Measurements from ENCODE around the gene BTK. TPM values are rescaled to one million over a fixed set of nuclear protein-coding genes. Genes with fewer than 3 reads are reported as not detected.
A peak's percentile ranks its signal among the peaks of the same experiment; 100 is the strongest.

Gene BTK
- total and polyA plus RNA-seq, 9 of the 15 experiments (the other 6 are each of a cell fraction or from before 2014, with no cell fraction given), result 14.9 to 93.4 (median 65.2) TPM

DNA sequence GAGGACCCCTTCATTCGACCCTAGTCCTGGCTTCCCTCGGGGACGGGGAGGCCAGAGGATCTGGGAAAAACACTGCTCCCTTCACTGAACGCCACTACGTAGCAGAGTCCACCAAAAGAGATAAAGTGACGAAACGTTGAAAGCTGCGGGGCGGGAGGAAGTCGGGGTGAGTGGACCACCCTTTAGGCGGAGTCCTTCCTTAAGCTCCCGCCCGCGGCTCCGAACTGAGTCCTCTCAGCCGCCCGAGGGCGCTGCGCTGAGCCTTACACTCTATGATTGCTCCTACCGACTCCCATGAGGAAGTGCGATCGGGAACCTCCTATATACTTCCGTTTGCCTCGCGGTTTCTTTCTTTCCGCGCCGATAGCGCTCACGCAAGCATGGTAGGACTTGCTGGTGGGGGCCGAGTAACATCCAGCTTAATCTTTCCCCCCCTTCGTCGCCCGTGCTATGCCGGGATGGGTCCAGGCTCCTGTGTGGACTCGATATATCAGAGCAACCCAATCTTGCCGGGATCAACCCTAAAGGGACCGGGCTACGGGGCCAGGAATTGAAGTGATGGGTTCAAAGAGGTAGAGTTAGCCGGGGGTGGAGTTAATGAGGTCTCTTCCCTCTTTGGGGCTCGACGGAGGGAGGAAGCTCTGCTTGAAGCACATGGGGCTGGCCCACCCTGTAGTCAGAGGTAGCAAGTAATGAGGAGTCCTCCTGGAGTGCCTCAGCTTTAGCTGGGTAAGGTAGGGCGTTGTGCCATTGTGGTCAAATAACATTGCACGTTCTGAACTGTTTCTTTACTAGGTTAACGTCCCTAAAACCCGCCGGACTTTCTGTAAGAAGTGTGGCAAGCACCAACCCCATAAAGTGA, 4.9 kb upstream of the BTK start, which contains the start of gene RPL36A (continued):
- TF ChIP-seq, protein P1, sequence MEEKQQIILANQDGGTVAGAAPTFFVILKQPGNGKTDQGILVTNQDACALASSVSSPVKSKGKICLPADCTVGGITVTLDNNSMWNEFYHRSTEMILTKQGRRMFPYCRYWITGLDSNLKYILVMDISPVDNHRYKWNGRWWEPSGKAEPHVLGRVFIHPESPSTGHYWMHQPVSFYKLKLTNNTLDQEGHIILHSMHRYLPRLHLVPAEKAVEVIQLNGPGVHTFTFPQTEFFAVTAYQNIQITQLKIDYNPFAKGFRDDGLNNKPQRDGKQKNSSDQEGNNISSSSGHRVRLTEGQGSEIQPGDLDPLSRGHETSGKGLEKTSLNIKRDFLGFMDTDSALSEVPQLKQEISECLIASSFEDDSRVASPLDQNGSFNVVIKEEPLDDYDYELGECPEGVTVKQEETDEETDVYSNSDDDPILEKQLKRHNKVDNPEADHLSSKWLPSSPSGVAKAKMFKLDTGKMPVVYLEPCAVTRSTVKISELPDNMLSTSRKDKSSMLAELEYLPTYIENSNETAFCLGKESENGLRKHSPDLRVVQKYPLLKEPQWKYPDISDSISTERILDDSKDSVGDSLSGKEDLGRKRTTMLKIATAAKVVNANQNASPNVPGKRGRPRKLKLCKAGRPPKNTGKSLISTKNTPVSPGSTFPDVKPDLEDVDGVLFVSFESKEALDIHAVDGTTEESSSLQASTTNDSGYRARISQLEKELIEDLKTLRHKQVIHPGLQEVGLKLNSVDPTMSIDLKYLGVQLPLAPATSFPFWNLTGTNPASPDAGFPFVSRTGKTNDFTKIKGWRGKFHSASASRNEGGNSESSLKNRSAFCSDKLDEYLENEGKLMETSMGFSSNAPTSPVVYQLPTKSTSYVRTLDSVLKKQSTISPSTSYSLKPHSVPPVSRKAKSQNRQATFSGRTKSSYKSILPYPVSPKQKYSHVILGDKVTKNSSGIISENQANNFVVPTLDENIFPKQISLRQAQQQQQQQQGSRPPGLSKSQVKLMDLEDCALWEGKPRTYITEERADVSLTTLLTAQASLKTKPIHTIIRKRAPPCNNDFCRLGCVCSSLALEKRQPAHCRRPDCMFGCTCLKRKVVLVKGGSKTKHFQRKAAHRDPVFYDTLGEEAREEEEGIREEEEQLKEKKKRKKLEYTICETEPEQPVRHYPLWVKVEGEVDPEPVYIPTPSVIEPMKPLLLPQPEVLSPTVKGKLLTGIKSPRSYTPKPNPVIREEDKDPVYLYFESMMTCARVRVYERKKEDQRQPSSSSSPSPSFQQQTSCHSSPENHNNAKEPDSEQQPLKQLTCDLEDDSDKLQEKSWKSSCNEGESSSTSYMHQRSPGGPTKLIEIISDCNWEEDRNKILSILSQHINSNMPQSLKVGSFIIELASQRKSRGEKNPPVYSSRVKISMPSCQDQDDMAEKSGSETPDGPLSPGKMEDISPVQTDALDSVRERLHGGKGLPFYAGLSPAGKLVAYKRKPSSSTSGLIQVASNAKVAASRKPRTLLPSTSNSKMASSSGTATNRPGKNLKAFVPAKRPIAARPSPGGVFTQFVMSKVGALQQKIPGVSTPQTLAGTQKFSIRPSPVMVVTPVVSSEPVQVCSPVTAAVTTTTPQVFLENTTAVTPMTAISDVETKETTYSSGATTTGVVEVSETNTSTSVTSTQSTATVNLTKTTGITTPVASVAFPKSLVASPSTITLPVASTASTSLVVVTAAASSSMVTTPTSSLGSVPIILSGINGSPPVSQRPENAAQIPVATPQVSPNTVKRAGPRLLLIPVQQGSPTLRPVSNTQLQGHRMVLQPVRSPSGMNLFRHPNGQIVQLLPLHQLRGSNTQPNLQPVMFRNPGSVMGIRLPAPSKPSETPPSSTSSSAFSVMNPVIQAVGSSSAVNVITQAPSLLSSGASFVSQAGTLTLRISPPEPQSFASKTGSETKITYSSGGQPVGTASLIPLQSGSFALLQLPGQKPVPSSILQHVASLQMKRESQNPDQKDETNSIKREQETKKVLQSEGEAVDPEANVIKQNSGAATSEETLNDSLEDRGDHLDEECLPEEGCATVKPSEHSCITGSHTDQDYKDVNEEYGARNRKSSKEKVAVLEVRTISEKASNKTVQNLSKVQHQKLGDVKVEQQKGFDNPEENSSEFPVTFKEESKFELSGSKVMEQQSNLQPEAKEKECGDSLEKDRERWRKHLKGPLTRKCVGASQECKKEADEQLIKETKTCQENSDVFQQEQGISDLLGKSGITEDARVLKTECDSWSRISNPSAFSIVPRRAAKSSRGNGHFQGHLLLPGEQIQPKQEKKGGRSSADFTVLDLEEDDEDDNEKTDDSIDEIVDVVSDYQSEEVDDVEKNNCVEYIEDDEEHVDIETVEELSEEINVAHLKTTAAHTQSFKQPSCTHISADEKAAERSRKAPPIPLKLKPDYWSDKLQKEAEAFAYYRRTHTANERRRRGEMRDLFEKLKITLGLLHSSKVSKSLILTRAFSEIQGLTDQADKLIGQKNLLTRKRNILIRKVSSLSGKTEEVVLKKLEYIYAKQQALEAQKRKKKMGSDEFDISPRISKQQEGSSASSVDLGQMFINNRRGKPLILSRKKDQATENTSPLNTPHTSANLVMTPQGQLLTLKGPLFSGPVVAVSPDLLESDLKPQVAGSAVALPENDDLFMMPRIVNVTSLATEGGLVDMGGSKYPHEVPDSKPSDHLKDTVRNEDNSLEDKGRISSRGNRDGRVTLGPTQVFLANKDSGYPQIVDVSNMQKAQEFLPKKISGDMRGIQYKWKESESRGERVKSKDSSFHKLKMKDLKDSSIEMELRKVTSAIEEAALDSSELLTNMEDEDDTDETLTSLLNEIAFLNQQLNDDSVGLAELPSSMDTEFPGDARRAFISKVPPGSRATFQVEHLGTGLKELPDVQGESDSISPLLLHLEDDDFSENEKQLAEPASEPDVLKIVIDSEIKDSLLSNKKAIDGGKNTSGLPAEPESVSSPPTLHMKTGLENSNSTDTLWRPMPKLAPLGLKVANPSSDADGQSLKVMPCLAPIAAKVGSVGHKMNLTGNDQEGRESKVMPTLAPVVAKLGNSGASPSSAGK (IDR thresholded peaks at IDR 0.05), result peak; percentile 69; the same call in 1 of the 2 replicates
- TF ChIP-seq GTF2E2 (tag; IDR thresholded peaks at IDR 0.05) (peak; percentile 93), HCFC1 (IDR thresholded peaks at IDR 0.05; ENCODE audit: low read depth, low read length) (peak; percentile 74), TEAD4 (IDR thresholded peaks at IDR 0.05; ENCODE audit: low read length) (peak; percentile 38), TEAD4 (CRISPR knock-in tag; IDR thresholded peaks at IDR 0.05; ENCODE audit: borderline replicate concordance) (no peak), NRF1 (conservative IDR thresholded peaks at IDR 0.05 in 1 of 2, IDR thresholded peaks at IDR 0.05 in 1 of 2) (peak; percentile 15 to 32; a peak in 1 of 4 replicates), SUPT5H (IDR thresholded peaks at IDR 0.05) (peak; percentile 98), ELF1 (tag; IDR thresholded peaks at IDR 0.05) (peak; percentile 85), FOXA1 (IDR thresholded peaks at IDR 0.05; ENCODE audit: borderline replicate concordance) (no peak), HMG20B (CRISPR knock-in tag; IDR thresholded peaks at IDR 0.05) (no peak), ZNF766 (CRISPR knock-in tag; conservative IDR thresholded peaks at IDR 0.05) (peak; percentile 31; the same call in 1 of the 2 replicates), POLR2A (conservative IDR thresholded peaks at IDR 0.05) (peak; percentile 99)
- TF ChIP-seq, protein P2, sequence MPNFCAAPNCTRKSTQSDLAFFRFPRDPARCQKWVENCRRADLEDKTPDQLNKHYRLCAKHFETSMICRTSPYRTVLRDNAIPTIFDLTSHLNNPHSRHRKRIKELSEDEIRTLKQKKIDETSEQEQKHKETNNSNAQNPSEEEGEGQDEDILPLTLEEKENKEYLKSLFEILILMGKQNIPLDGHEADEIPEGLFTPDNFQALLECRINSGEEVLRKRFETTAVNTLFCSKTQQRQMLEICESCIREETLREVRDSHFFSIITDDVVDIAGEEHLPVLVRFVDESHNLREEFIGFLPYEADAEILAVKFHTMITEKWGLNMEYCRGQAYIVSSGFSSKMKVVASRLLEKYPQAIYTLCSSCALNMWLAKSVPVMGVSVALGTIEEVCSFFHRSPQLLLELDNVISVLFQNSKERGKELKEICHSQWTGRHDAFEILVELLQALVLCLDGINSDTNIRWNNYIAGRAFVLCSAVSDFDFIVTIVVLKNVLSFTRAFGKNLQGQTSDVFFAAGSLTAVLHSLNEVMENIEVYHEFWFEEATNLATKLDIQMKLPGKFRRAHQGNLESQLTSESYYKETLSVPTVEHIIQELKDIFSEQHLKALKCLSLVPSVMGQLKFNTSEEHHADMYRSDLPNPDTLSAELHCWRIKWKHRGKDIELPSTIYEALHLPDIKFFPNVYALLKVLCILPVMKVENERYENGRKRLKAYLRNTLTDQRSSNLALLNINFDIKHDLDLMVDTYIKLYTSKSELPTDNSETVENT (CRISPR knock-in tag; IDR thresholded peaks at IDR 0.05), result peak; percentile 97
- TF ChIP-seq, protein P3, sequence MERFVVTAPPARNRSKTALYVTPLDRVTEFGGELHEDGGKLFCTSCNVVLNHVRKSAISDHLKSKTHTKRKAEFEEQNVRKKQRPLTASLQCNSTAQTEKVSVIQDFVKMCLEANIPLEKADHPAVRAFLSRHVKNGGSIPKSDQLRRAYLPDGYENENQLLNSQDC (CRISPR knock-in tag; IDR thresholded peaks at IDR 0.05), result 0 out of 2 replicates have a peak, but pooled peaks have one; percentile 15
